Bronchial epithelial cell (primary cell): ENCODE data around the gene GRIK3. TPM values are rescaled to one million over a fixed set of nuclear protein-coding genes. Genes with fewer than 3 reads are reported as not detected.

Source experiments
- DNase-seq: peaks from one replicate; pipeline ENCODE4 v3.0.0-alpha.2; 2010; ENCODE audit warnings: low read depth
- FAIRE-seq: peaks from 2 replicates; lab custom pipeline; 2011; peaks lifted over from hg19 to GRCh38; lab: Jason Lieb, UNC
- H3K27me3 ChIP-seq: 2 replicates; pipeline ENCODE4 v1.5.1; 2011; ENCODE audit warnings: low read length; ENCODE audit not compliant: control insufficient read depth, insufficient read depth
- H3K36me3 ChIP-seq: 2 replicates; pipeline ENCODE4 v1.5.1; 2011; ENCODE audit warnings: low read length; ENCODE audit not compliant: control insufficient read depth, insufficient read depth
- H3K4me3 ChIP-seq: 2 replicates; pipeline ENCODE4 v1.5.1; 2011; ENCODE audit warnings: mild to moderate bottlenecking, low read depth, low read length, control low read depth
- CTCF ChIP-seq: IDR thresholded peaks from 2 replicates; pipeline ENCODE4 v1.5.1; 2011; ENCODE audit warnings: mild to moderate bottlenecking, moderate library complexity, low read length, control low read depth, inconsistent platforms; ENCODE audit not compliant: insufficient read depth, severe bottlenecking
- total RNA-seq: library from RNA; depleted of rRNA; stranded (reverse); fragments of >200 nt; gene quantifications from 2 replicates; pipeline ENCODE4 v1.2.1, GENCODE V29; 2014

Gene GRIK3
- total RNA-seq, 1 donor from 2014 or later: under 0.01 TPM

GRCh38 chr1:36948147-36948546 is 86.2 kb downstream of the GRIK3 start:
- no peaks in the 10 kb centered on the region for H3K27me3 ChIP-seq
- TF ChIP-seq CTCF: no peak
- no peaks in the 10 kb centered on the region for H3K36me3 ChIP-seq
- FAIRE-seq (no peak), DNase-seq (no peak)
- H3K4me3 ChIP-seq: no peak overlapping the region

GRCh38 chr1:36947384-36947783 is 86.9 kb downstream of the GRIK3 start:
- Histone ChIP-seq H3K36me3 (no peaks in the 10 kb centered on the region), H3K4me3 (no peak overlapping the region), H3K27me3 (no peaks in the 10 kb centered on the region)
- FAIRE-seq (no peak), DNase-seq (no peak)
- TF ChIP-seq CTCF: no peak

- no peak for TF ChIP-seq CTCF
- no peaks in the 10 kb centered on the region for H3K27me3 ChIP-seq
- no peaks in the 10 kb centered on the region for H3K36me3 ChIP-seq
- FAIRE-seq: no peak
- no peak overlapping the region for H3K4me3 ChIP-seq
- no peak for DNase-seq
Measured at GRCh38 chr1:36944883-36945282, 89.4 kb downstream of the GRIK3 start.

GRCh38 chr1:36942148-36942547 is 92.2 kb downstream of the GRIK3 start:
- Histone ChIP-seq H3K27me3 (no peaks in the 10 kb centered on the region), H3K36me3 (no peaks in the 10 kb centered on the region), H3K4me3 (no peak overlapping the region)
- DNase-seq (no peak), FAIRE-seq (no peak)
- TF ChIP-seq CTCF: no peak

GRCh38 chr1:36941316-36941978 is 92.9 kb downstream of the GRIK3 start:
- Histone ChIP-seq H3K4me3 (no peak overlapping the region), H3K36me3 (no peaks in the 10 kb centered on the region), H3K27me3 (no peaks in the 10 kb centered on the region)
- FAIRE-seq (no peak), DNase-seq (no peak)
- TF ChIP-seq CTCF: no peak

GRCh38 chr1:36938819-36939218 is 95.5 kb downstream of the GRIK3 start:
- H3K27me3 ChIP-seq: no peaks in the 10 kb centered on the region
- FAIRE-seq: no peak
- H3K4me3 ChIP-seq: no peak overlapping the region
- no peak for DNase-seq
- H3K36me3 ChIP-seq: no peaks in the 10 kb centered on the region
- no peak for TF ChIP-seq CTCF
